ENCODE results near the gene CAMK1D.

DNA sequence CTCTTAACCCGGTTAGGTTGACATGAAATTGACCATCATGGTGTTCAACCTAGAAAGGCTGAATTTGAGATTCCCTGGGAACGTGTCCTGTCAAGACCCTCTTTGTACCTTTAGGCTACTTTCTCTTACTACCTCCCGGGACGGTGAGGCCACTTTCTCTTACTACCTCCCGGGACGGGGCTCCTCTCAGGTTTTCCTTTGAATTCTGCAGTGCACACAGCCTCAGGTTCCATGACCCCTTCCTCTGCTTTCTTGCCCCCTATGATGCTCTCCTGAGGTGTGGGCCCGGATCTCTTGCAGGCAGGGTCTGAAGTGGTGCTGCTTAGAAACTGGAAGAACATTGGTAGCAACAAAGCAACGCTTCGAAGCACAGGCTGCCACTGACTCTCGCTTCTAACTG lies 155.3 kb downstream of the CAMK1D start:
- TF ChIP-seq POLR2A (IDR thresholded peaks at IDR 0.05; ENCODE audit: low read depth, low read length) (no peak), EZH2 (IDR thresholded peaks at IDR 0.05; ENCODE audit: borderline replicate concordance, low read depth, low read length, severe bottlenecking) (no peak)

Data from endothelial cell of umbilical vein (primary cell).